Measurements from ENCODE around the gene STXBP6.
"Not testable (repeated sequence)": the region's sequence is repeated elsewhere in the genome, so short reads cannot be mapped to it uniquely, and the experiment has no call there.

GRCh38 chr14:24773564-24773963 lies 276.4 kb downstream of the STXBP6 start:
- not testable (repeated sequence) for TF ChIP-seq CTCF (IDR thresholded peaks at IDR 0.05; ENCODE audit: low read depth, low read length, poor library complexity, severe bottlenecking); EZH2phosphoT487 (IDR thresholded peaks at IDR 0.05; ENCODE audit: borderline replicate concordance, low read length)
